Stimulated activated CD4-positive, alpha-beta T cell treated with anti-CD3 and anti-CD28 coated beads, Interleukin-15, amount 100 ng/mL, for 1 hour (primary cell): ENCODE data around the gene EML2.
A peak's percentile ranks its signal among the peaks of the same experiment; 100 is the strongest.
"Not testable (repeated sequence)": the region's sequence is repeated elsewhere in the genome, so short reads cannot be mapped to it uniquely, and the experiment has no call there.

Experiments used
- DNase-seq, 2 donors: peaks; one replicate each; pipeline ENCODE4 v3.0.0-alpha.2; 2020; ENCODE audit warnings: low read depth in 1 of 2, low spot score in 1 of 2

Gene EML2

GRCh38 chr19:45621389-45621788, 17.8 kb downstream of the EML2 start:
- DNase-seq: no peak

DNA sequence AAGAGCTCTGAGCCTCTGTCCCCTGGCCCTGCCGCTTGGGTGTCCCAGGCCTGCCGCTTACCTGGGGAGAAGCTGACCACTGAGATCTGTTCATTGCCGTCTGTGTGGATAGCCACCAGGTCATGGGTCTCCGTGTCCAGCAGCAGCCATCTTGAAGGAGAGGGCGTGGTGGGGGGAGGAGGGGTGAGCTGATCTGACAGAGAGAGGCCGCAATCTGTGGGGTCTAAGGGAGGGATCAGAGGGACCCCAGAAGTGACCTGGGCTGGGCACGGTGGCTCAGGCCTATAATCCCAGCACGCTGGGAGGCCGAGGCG, 22.5 kb downstream of the EML2 start:
- DNase-seq: no peak

DNA sequence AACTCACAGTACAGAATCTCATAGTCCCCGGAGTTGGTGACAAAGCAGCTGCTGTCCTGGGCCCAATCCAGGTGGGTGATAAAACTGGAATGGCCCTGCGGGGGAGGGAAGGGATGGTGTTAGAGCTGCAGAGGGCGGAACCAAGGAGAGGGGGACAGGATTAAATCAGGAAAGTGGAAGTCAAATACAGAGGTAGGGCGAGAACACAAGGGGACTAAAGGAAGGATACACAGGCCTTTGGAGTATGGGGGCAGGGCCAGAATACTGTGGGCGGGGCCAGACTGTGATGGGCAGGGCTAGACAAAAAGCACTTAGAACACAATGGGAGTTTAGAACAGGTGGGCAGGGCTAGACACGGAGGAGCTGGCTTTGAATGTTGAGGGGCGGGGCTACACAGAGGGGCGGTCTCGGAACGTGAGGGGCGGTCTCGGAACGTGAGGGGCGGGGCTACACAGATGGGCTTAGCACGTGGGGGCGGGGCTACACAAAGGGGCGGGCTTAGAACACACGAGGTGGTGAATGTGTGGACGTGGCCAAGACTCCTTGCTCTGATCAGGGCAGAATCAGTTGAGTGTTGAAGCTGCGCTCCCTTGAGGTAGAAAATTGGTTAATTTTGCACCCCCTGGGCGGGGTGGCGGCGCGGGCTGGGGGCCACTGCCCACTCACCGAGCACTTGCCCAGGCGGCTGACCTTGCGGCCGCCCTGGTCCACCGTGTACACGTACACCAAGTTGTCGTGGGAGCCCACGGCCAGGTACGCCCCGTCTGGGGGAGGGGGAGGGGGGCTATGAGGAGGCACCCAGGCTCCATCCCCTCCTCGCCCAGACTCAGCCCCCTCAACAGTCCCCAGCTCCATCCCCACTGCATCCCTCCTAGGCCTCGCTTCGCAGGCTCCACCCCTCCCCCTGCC, 23.1 kb downstream of the EML2 start:
- DNase-seq: peak; percentile 39 to 65

DNA sequence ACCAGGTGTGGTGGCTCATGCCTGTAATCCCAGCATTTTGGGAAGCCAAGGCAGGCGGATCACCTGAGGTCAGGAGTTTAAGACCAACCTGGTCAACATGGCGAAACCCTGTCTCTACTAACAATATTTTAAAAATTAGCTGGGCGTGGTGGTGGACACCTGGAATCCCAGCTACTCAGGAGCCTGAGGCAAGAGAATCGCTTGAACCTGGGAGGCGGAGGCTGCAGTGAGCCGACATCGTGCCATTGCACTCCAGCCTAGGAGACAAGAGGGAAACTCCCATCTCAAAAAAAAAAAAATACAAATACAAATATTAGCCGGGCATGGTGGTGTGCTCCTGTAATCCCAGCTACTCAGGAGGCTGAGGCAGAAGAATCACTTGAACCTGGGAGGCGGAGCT, 24.1 kb downstream of the EML2 start:
- not testable (repeated sequence) for DNase-seq

- DNase-seq: no peak
Measured at GRCh38 chr19:45613926-45614725, 25.1 kb downstream of the EML2 start.

GRCh38 chr19:45608948-45609347, 30.2 kb downstream of the EML2 start:
- DNase-seq: no peak

GRCh38 chr19:45607071-45608029, 31.8 kb downstream of the EML2 start:
- peak in 1 of 2 donors; percentile 22 for DNase-seq

GRCh38 chr19:45601524-45602374, 37.4 kb downstream of the EML2 start, which contains the start of gene GPR4:
Gene GPR4 (minus strand): TSS chr19:45602212. CDS start chr19:45591866, 10,346 bp downstream.
- no peak for DNase-seq

- no peak for DNase-seq
Measured at GRCh38 chr19:45601115-45601514, 38.1 kb downstream of the EML2 start.

- no peak for DNase-seq
Measured at GRCh38 chr19:45600340-45600885, 38.8 kb downstream of the EML2 start.

DNA sequence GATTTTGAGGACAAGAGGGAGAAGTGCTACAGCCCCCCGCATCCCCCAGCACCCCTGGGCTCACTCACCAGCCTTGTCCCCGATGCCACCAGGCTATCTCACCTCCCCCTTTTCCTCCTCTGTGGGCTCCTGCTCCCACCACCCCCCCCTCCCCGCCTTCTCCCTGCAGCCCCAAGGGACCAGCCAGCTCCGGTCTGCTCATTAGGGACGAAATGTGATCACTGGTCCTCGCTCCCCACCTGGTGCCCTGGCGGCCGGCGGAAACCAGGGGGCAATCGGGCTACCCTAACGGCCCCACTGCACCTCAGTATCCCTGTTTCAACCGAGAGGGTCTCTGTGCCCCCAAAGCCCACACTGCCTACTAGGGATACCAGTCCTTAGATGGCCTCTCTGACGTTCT, 39.9 kb downstream of the EML2 start:
- DNase-seq: no peak

GRCh38 chr19:45598267-45599001, 40.8 kb downstream of the EML2 start:
- DNase-seq: no peak

GRCh38 chr19:45597425-45598111, 41.6 kb downstream of the EML2 start:
- no peak for DNase-seq

DNA sequence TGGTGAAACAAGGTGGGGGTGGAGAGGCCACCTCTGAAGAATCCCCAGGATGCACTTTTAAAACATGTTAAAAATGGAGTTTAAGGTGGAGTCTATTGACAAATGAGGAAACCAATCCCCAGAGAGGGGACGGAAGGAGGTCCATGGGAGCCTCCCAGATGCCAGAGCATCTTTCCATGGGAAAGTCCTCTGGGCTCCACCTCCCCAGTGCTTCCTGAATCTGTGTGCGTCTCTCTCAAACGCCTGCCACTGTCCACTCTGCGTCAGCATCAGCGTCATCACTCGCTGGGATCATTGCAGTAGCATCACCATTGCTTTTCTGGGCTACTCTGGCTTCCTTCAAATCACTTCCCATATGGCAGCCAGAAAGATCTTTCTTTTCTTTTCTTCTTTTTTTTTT, 43.4 kb downstream of the EML2 start:
- no peak for DNase-seq

DNA sequence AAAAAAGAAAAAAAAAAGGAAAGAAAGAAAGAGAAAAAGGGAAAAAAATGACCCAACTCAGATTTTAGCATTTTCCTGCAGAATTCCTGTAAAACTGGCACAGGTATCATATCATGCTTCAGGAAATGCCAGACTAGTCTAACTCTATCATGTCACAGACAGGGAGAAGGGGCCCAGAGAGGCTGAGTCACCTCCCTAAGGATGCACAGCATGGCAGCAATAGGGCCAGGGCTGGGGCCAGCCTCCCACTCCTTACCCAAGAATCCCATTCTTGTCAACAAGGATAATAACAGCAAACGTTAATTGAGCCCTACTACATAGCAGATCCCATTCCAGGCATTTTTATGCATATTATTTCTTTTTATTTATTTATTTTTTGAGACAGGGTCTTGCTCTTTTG, 45.7 kb downstream of the EML2 start:
- DNase-seq: no peak

- DNase-seq: no peak
Measured at GRCh38 chr19:45592366-45592765, 46.8 kb downstream of the EML2 start.

- no peak for DNase-seq
Measured at GRCh38 chr19:45591638-45592005, 47.6 kb downstream of the EML2 start.

GRCh38 chr19:45591004-45591637, 48.1 kb downstream of the EML2 start:
- peak in 1 of 2 donors; percentile 40 for DNase-seq
